Stimulated activated CD8-positive, alpha-beta memory T cell treated with anti-CD3 and anti-CD28 coated beads, Interleukin-15, amount 100 ng/mL, for 48 hours (primary cell): ENCODE data around the gene CREB1.

Experiments
- DNase-seq, 2 donors: peaks; one replicate each; pipeline ENCODE4 v3.0.0-alpha.2; 2020; ENCODE audit warnings: low read depth in 2 of 2

The CREB1 gene

DNA sequence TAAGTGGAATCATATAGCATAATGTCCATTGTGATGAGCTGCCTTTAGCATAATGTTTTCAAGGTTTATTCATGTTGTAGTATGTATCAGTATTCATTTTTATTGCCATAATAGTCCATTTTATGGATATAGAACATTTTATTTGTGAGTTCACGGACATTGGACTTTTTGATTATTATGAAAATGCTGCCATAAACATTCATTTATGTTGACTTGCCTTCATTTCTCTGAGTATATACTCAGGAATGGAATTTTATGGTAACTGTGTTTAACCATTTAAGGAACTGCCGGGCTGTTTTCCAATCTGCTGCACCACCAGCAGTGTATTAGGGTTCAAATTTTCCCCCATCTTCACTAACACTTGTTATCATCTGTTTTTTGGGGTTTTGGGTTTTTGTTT lies 12.2 kb downstream of the CREB1 start:
- DNase-seq, result no peak

DNA sequence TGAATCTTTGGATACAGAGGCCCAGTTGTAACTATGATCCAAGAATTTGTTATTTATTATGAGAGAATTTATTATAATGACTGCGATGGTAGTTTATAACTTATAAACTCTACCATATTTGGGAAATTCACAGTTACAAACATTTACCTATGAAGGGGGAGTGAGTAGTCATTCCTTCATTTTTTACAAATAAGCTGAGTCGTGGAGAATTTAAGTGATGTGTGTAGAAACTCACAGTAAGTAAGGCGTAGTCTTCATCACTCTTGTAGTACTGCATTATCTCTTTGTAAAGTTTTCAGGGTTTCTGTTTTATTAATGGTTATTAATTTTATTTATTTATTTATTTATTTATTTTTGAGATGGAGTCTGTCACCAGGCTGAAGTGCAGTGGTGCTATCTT lies 13.5 kb downstream of the CREB1 start:
- no peak for DNase-seq

DNA sequence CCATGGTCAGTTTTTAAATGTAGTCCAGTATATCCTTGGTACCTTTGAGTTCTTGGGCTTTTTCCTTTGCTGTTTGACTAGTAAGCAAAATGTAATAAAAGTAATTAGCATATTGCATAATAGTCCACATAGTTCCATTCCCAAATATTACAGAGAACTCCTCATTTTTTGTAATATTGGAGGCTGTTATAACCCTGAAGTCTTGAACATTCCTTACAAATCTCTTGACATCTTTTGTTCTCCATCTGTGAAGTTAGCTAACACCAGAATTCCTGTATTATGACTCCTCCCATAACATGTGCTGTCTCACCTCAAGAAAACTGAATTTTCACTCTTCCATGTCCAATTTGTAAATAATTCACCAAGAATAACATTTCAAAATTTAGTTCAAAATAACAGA lies 17.1 kb downstream of the CREB1 start:
- DNase-seq, result no peak

DNA sequence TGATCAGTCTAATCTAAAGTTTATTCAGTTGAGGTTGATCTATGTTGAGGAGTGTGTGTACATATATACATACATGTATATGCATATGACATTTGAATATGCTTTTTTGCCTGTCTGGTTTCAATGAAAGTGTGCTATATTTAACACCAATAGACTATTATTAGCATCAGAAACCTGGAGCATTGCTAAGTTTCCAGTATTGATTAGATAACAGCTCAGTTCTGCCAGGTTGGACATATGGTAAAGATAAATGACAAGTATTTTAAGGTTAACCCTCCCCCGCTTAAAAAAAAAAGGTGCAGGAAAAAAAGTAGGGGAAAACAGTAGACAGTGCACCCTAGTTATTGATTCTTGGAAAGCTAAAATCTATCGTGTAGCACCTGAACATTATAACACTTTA lies 19.4 kb downstream of the CREB1 start:
- no peak for DNase-seq

DNA sequence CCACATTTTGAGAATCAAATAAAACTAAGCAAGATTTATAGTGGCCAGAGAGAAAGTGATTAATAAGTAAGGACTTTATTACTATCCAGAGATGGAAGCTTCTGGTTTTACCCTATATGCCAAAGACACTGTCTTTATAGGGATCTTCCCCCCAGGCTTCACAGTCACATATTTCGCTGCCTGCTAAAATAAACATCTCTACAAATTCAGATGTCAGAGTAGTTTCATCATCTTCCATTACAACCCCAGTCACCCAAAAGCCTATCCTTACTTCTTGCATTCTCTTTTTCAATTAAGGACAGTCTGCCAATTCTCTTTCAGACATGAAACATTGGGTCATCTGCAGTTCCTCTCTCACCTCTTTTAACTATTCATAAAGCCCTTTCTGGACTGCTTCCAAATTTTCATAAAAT lies 28.3 kb downstream of the CREB1 start:
- DNase-seq, result no peak

DNA sequence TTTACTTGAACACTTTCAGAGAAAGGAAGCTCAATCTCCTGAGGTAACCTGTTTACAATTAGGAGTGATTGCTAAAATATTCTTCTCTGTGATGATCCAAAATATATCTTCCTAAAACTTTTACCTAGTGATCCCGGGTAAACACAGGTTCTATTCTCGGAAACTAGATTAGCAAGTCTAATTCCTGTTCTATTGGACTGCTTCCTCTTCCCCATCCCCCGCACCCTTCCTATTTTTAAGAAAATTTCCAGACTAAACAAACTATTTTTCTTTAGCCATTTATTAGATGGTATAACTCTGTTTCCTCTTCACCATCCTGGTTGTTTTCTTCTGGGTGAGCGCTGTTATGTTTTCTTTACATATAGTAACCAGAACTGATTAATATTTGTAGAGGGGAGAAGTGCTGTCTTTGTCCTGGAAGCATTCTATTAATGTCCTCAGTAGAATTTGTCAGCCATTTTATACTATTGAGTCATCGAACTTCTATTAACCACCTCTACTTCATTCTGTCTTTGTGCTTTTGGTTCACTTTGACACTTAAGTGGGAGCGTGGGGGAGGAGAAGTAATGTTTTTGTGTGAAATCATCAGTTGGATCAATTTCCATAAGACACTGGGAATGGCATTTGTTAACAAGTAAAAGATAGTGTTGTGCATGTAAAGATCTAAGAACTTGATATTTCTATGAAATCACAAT lies 31.8 kb downstream of the CREB1 start:
- DNase-seq, result no peak

DNA sequence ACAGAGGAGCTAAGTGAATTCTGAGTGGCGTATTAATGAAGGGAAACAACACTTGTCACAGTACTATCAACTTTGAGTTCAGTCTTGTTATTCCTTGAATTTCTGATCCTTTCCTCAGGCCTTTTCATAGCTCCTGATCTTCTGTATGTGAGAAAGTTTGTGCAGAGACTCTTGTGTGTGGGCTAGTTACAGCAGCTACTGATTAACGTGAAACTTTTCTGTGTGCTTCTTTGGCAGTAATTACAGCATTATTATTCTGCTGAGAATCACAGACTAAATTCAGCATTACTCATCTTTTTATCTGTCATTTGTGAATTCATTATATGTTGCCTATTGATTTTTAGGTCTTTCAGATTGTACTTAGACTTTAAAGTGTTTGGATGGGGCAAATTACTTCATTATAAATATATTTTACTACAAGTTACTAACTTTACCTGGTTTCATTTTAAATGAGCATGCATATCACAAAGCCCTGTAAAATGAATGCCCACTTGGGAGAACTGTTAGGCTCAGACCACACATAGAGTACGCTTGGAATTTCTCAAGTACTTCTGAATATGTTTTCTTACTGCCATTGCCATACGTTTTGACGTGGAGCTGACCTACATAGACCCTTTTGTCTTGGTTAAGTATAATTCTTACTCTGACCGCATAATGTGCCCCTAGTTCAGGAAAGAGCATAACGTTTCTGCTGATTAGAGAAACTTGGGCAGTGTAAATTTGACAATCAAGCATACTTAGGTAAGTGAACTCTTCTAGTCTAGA lies 36.2 kb downstream of the CREB1 start:
- DNase-seq, result no peak

DNA sequence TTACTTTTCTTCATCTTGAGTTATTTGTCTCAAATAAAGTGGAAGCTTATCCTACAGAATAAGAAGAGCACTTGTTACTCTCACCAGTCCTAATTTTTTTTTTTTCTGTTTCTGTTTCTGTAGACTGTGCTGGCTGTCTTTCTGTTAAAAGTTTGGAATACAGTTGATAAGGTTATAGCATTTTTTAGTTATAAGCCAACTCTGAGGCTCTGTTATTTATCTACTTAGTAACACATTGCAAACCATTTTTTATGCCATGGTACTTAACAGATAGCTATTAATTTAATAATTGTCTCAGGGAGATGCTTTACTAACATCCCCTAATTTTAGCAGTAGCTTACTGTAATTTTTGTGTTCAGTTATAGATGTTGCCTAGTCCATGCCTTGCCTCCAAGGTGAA lies 37.9 kb downstream of the CREB1 start:
- no peak for DNase-seq

DNA sequence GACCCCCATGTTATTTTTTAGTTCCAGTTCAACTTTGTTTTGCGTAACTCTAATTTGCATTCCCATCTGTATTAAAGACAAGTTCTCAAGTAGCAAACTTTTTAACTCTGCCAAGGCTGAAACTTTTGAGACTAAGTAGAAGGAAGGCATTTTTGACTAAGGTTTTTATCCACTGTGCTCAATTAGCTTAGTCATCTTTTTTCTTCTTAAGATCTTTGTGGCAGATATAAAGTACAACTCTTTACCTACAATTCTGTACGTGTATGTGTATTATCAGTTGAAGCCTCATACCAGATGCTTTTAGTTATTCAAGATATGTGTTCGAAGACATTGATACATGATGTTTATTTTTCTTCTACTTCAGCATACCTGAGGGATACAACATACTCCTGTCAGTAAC lies 41.6 kb downstream of the CREB1 start:
- DNase-seq, result no peak

DNA sequence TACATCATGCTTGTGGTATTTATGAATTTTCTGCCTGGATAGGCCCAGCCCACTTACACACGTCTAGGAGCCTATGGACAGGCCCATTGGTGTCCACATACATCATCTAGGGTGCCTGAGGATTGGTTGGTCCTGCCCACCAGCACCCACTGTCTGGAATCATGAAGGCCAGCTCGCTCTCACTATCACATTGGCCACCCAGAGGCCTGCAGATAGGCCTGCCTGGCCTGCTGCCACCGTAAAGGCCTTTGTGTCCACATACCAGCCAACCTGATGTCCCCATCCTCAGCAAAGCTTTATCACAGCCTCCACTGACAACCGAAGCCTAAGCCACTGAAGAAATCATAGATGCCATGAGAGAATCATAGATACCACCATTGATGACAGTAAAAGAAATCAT lies 55.2 kb downstream of the CREB1 start:
- DNase-seq, result no peak

DNA sequence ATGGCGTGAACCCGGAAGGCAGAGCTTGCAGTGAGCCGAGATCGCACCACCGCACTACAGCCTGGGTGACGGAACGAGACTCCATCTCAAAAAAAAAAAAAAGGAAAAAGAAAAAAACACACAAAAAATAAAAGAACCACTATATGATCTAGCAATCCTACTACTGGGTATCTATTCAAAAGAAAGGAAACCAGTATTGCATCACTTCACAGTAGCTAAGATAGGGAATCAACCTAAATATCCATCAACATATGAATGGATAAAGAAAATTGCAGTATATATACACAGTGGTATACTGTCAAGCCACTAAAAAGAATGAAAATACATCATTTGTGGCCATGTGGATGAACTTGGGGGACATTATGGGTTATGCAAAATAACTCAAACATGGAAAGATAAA lies 57.5 kb downstream of the CREB1 start:
- DNase-seq, result no peak

DNA sequence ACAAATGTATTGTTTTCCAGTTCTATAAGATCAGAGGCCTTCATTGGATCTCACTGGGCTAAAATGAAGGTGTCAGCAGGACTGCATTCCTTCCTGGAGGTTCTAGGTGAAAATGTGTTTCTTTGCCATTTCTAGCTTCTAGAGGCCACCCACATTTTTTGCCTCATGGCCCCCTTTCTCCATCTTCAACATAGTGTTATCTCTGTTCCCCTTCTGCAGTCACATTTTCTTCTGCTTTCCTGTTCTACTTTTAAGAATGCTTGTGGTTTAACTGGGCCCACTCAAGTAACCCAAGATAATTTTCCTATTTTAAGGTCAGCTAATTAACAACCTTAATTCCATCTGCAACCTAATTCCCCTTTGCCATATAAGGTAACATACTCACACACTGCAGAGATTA lies 59.4 kb downstream of the CREB1 start:
- DNase-seq, result no peak

DNA sequence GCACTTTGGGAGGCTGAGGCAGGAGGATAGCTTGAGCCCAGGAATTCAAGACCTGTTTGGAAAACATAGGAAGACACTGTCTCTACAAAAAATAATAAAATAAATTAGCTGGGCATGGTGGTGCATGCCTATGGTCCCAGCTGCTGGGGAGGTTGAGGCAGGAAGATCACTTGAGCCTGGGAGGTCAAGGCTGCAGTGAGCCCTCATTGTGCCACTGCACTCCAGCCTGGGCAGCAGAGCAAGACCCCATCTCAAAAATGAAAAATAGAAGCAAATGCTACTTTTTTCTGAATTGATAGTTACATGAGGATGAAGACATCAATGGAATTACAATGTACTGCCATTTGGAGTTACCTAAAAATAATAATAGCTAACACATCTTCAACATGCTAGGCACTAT lies 63.5 kb downstream of the CREB1 start:
- DNase-seq, result no peak

DNA sequence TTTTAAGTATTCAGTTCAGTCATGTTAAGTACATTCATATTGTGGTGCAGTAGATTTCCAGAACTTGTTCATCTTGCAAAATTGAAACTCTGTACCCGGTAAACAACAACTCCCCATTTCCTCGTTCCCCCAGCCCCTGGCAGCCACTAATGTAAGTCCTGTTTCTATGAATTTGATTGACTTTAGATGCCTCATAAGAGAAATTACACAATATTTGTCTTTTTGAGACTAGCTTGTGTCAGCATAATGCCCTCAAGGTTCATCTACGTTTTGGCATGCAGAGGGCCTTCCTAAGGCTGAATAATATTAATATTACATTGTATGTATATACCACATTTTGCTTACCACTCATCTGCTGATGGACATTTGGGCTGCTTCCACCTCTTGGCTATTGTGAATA lies 64.5 kb downstream of the CREB1 start:
- no peak for DNase-seq

DNA sequence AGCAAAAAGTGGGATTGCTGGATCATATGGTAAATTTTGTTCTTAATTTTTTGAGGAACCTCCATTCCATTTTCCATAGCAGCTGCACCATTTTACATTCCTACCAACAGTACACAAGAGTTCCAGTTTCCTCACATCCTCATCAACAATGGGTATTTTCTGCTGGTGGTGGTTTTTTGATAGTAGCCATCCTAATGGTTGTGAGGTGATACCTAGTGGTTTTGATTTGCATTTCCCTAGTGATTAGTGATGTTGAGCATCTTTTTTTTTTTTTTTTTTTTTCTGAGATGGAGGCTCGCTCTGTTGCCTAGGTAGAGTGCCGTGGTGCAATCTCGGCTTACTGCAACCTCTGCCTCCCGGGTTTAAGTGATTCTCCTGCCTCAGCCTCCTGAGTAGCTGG lies 65.0 kb downstream of the CREB1 start:
- DNase-seq, result no peak

DNA sequence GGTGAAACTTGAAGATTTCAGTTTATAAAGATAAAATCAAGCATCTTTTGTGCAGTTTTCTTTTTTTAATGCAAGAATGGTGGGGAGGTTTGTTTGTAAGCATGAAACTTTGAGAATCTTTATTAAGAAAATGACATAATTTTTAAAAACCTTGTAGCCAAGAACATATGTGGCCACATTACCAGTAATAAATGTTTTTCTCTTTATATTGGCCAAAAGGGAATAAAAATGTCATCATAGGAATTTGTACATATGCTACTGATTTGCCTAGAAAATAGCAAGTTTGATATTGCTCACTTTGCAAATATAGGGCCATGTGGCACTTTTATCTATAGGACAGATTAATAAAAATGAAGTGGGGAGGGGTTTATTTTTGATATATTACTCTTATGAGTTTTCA lies 69.9 kb downstream of the CREB1 start:
- no peak for DNase-seq

DNA sequence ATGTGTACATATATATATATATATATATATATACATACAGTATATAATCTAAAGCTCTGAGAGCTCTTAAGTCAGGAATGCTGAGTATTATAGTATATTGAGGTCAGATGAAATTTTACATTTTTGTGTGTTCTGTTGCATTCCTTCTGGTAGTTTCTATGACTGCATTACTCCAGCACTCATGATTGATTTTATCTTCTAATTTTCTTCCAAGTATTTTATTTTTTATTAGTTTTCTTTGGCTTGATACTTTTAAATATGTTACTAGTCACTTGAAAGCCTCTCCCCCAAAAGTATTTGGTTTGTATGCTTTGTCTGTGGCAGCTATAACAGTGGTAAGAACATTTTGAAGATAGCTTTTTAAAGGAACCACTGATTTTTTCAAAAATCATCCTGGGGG lies 70.5 kb downstream of the CREB1 start:
- DNase-seq, result no peak

DNA sequence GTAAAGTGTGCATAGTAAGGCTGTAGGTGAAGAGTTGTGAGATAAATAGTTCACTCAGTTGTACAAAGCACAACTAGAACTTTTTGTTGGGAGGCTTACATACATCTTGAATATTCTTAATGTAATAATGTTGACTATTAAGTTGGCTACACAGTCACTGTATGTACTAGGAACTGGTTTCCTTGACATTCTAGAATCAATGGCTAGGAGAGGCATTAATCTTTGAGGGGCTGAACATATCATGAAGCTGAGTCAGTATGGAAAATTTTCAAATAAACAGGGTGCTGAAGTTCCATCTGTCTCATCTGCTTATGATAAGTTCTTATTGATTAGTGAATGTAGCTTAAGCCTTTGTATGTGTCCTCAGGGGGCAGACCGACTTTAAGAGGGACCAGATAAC lies 72.0 kb downstream of the CREB1 start:
- no peak for DNase-seq

DNA sequence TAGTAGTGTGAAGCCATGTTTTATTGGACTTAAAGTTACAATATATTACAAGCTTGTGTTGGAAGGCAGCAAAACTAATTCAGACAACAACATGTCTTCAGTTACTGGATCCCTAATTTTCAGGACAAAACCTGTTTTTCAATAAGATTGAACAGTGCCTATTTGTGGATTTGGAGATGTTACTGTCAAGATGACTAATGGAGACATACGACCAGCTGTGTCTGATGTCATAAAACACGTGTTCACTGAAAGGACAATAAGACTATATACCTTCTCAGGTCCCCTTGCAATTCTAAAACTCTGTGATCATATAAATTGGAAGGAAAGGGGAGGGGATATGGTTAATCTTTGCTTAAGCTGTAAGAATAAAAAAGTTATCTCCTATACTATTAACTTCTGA lies 73.7 kb downstream of the CREB1 start:
- no peak for DNase-seq

DNA sequence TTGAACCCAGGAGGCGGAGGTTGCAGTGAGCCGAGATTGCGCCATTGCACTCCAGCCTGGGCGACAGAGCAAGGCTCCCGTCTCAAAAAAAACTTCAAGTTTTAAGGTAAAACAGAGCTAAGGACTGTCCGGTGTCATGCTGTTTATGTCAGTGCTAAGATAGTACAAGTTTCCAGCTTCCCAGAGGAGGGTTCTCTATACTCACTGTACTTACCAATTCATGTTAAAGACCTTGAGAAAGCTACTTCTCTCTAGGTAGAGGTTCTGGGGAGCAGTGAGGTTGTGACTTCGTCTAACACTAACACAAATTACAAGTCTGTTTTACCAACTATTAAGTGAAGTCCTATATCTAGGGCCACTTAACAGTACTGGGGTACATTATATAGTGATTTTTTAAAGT lies 76.6 kb downstream of the CREB1 start:
- DNase-seq, result no peak

DNA sequence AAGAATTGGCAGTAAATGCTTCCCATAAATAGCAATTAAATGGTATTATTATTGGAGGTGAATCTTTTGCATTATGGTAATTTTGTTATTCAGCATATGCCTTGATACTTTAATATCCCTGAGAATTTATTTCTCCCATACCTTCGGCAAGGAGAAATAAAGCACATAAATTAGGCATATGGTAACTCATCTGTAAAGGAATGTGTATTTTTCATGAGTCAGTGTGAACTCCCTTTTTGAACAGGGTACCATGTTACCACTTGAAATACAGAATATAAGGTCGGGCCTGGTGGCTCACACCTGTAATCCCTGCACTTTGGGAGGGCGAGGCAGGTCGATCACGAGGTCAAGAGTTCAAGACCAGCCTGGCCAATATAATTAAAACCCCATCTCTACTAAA lies 77.1 kb downstream of the CREB1 start:
- DNase-seq, result no peak

DNA sequence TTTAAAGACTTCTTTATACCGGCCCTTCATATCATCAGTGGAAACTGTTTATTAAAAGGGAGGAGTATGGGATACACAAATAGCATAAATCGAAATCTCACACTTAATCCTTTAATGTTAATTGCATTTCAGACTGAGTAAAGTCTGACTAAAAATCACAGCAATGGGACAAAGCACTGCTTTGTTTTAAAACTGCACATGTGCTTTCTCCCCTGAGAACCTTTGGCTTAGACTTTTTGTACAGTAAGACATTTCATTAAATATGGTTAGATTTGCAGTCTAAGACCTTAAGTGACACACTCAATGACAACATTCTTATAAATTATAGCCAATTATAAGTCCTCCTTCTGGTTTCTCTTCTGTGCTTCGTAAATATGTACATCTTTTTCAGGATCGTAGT lies 83.0 kb downstream of the CREB1 start:
- no peak for DNase-seq

DNA sequence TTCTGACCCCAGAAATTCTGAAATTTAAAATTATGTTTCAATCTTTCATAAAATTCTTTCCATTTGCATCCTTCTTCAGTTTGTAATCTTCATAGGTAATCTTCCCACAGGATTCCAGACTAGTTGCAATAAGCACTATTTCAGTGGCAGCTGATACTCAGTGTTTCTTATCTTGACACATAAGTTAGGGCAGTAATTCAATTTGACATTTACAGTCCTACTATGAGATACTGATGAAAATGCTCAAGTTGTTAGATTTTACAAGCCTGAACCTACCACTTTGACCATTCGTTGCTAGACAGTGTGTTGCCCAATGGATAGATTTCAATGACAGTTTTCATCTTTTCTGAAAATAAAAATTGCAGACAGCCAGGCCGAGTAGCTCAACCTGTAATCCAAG lies 85.1 kb downstream of the CREB1 start:
- DNase-seq, result no peak

DNA sequence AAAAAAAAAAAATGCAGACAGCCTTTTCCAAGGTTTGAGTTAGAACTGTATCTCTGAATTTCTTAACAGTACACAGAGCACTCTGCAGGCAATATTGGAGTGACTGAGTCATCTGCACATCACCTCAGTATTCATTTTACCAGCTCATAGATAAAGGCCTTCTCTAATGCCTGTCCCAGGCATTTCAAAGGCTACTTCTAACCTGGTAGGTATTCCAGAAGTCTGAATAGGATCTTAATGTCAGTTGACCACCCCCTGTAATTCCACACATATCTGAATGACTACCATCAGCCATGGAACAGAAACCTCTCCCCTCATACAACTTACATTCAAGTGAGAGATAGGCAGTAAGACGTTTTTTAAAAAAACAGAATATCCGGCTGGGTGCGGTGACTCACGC lies 86.4 kb downstream of the CREB1 start:
- no peak for DNase-seq
